DMS114 treated with DMSO at 0.1 percent for 48 hours (cell line): ENCODE measurements around the gene EPHA1.
A peak's percentile ranks its signal among the peaks of the same experiment; 100 is the strongest.
"Not testable (repeated sequence)": the region's sequence is repeated elsewhere in the genome, so short reads cannot be mapped to it uniquely, and the experiment has no call there.

ENCODE experiments used
- DNase-seq: peaks from one replicate; lab custom pipeline; 2025; ENCODE audit not compliant: unreplicated experiment; lab: John Stamatoyannopoulos, UW

Gene EPHA1

DNA sequence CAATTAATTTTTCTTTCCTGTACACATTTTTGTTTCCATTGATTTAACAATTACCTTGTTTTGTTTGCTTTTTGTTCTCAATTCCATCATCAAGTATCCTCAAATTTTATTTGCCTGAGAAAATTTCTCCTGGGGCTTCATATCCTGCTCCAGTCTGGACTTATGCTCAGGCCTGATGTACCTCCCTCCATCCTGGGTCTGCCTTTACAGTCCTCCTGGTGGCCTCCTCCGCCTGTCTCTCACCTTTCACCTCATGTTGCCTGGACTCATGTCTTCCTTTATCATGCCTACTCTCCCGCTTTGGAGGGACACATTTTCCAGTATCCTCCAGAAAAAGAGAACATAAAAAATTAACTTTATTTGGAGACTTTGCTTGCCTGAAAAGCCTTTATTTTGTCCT is 22.5 kb upstream of the EPHA1 start:
- no peak for DNase-seq

DNA sequence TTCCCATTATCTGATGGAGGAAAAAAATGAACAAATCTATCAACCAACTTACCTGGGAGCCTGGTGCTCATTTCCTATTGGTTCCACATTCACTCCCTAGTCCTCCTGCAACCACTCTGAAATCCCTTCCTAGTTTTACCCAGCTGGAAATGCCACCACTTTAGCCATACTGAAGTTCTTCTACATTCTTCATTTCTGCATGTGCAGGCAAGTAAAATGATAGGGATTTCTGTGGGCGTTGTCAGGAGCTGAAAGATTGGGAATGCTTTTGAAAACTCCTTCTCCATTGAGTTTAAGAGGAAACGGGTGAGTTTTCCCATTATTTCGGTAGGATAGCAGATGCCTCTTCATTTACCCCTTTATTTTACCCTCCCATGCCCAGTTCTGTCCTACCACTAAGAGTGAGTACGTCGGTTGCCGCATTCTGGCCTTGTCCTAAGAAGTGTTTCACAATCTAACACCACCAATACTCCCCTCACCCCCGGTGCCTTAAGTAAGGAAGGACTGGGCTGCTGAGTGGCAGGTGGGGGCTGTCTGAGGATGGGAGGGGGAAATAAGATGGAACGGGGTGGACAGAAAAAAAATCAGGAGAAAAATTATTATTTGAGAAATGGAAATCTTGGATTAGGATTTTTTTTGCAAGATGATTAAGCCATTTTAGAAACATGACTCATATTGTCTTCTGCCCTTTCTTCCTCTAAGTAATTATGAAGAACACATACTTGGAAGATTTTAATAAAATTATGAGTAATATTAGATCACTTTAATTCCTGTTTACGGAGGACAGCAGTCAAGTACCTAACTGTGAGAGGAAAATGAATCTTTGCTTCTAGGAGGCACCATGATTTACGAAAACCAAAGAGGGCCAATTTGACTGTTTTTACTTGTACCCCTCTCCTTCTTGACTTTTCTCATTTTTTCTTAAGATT is 21.4 kb upstream of the EPHA1 start:
- DNase-seq: no peak

DNA sequence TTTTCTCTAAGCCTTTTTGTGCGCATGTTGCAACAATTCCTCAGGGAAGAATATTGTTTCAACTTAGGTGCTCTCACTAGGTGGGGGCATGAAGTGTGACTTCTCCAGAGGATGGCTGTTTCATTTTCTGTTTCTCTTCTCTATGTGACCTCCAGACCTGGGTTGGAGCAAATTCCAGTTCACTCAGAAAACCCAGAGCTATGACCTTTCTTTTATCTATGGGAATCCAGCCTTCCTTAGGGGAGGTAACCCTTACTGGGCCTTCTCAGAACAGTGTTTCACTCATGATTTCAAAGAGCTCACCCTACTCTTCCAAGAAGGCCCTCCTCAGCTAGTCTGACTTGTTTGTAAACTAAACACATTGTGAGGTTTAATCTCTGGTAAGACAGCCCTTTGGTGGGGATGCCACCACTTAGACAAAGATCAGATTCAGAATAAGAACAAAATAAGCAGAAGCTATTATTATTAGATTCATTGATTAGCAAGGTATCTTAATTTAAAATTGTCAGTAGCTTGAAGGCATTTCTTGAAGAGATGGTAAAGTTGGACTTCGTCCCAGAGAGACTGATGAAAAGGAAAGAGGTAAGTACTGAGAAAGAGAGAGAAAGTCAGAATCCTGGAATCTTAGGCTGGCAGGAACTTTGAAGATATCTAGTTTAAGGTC is 18.0 kb upstream of the EPHA1 start:
- no peak for DNase-seq

DNA sequence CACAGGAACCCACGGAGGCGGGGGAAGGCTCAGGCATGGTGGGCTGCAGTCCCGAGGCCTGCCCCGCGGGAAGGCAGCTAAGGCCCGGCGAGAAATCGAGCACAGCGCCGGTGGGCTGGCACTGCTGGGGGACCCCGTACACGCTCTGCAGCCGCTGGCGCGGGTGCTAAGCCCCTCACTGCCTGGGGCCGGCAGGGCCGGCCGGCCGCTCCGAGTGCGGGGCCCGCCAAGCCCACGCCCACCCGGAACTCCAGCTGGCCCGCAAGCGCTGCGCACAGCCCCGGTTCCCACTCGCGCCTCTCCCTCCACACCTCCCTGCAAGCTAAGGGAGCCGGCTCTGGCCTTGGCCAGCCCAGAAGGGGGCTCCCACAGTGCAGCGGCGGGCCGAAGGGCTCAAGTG is 15.8 kb upstream of the EPHA1 start:
- not testable (repeated sequence) for DNase-seq

DNA sequence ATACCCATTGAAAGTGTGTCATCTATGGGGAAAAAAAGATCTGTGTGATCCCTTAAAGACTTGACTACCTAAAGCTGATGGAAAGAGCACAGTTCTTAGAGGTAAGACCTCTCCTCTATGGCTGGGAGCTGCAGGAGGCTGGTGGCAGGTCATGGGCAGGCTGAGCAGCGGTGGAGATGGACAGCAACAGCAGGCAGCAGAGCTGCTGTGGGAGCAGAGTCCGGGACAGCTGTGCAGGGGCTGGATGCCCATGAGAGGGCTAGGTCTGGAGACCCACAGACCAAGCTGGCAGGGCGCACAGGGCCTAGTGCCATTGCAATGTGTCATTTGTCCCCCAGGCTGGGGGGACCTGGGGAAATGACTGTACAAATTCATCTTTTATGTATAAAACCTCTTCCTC is 13.4 kb upstream of the EPHA1 start:
- no peak for DNase-seq

DNA sequence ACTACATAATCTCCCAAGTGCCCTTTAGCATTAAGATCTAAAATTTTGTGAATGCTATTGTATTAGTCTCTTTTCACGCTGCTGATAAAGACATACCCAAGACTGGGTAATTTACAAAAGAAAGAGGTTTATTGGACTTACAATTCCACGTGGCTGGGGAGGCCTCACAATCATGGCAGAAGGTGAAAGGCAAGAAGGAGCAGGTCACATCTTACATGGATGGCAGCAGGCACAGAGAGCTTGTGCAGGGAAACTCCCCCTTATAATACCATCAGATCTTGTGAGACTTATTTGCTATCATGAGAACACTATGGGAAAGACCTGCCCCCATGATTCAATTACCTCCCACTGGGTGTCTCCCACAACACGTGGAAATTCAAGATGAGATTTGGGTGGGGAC is 12.0 kb upstream of the EPHA1 start:
- not testable (repeated sequence) for DNase-seq

DNA sequence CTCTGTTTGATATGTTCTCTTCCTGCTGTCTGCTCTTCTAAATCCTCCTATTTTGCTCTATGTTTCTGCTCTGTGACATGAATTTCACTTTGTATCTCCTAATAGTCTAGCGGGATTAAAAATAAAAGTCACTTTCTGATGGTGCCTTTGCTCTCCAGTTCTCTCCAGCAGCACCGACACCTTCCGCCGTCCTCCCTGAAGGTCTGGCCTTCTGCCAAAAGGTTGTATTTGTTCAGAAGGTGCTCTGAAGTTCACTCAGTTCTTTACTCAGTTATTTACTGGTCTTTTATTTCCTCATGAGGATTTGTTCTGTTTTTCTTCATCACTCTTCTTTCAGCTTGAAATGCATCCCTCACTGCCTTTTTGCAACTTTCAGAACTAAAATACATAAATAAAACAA is 11.2 kb upstream of the EPHA1 start:
- DNase-seq: no peak

DNA sequence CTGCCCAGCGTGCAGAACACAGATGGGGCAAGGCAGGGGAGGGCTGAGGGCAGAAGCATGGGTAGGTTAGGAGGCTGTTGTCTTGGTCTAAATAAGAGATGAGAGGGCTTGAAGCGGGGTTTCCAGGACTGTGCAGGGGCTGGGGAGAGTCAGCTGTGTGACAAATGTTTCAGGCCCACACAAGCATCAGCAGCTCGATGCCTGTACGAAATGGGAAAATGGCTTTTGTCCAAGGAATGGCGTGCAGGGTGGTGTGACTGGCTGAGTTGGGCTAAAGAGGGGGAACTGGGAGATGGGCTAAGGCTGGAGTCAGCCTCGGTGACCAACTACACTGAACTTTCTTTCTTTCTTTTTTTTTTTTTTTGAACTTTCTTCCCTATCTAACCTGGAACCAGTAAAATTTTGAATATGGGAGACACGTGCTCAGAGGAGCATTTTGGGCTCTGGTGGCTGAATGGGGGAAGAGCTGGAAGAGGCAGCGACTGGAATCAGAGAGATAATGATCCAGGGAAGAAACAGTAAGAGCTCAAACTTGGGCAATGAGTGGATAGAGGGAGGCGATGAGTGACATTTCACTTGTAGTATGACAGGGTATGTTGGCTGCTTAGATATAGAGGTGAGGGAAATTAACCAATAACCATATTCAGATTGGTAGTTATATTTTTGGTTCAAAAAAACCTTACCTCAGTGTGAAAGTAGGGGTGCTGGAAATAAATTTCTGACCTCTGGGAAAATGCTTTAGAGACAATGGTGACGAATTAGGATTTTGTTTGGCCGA is 10.2 kb upstream of the EPHA1 start:
- DNase-seq: no peak

DNA sequence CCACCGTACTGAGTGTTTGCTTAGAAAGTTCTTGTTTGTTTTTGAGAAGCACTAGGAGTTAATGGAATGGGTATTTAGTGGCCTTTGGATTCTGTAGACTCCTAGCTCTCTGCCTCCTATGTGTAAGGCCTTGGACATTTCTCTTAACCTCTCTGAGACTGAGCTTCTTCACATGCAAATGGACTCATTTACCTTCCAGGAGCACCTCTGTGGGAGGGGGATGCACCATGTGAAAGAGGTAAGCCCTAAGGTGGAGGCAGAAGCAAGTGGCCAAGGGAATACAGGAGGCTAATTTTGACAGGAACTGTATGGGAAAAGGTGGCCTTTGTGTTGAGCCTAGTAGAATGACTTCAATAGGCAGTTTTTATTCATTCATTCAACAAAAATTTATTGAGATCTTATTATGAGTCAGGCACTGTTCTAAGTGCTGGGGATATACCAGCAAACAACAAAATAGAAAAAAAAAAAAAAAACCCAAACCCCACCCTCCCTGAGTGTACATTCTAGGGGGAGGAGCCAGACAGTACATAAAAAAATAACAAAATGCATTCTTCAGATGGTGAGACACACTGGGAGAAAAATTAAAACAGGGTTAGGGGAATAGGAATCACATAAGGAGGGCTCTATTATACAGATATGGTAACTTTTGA is 9.2 kb upstream of the EPHA1 start:
- no peak for DNase-seq

DNA sequence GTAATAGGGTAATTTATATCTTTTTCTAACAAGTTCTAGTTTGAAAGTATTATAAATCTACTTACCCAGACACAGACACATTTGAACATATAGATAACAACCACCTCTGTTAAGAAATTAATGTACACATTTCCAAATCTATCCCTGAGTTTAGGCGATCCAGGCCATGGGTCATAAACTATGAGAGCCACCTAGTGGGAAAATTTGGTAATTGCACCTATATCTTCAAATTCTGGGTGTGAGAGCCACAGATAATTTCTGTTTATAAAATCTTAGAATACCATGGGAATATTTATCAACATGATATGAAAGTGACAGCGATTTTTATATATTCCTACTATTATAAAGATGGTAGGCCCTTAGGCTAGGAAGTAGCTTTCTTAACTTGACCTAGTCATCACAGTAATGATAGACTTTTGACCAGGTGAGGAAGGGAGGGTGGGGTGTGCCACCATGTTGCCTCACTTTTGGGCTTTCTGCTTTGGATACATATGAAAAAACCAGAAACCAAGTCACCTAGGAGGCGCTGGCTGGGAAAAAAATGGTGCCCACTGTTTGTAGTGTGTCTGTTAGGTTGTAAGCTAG is 8.0 kb upstream of the EPHA1 start:
- peak; percentile 17 for DNase-seq

DNA sequence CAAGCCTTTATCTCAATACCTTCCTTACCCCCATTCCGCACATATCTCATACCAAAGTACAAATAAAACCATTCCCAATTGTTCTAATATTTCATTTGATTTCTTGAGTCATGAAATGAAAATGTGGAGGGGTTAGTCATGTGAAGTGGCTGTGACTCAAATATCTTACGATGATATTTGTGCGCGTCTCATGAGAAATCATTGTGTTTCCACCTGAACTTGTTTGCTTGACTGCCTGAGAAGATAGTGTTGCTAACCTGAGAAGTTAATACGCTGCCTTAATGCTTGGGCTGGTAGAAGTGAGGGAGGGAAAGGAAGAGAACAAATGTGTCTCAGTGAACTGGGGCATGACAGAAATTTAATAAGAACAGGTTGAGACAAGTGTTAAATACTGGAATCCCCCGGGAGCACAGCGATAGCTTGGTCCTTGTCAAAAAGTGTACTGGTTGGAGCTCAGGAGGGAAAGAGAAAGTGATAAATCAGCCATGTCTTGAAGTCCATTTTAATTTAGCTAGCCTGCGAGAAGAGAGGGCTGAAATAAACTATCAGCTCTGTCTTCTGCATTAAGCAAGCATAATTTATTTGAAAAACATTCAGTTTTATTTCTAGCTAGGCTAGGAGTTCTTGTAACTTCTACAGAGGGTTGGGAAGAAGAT is 7.2 kb upstream of the EPHA1 start:
- DNase-seq: no peak

DNA sequence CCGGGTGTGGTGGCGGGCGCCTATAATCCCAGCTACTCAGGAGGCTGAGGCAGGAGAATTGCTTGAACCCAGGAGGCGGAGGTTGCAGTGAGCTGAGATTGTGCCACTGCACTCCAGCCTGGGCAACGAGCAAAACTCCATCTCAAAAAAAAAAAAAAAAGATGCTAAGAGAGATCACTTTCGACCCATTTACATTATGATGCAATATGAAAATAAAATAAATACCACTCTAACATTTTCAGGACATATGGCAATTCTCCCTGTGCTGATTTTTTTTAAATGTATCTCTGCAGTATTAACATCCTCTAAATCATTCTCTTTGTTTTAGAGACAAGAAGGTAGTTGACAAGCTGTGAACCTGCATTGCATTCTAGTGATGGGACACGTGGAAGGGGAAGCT is 6.6 kb upstream of the EPHA1 start:
- DNase-seq: not testable (repeated sequence)

DNA sequence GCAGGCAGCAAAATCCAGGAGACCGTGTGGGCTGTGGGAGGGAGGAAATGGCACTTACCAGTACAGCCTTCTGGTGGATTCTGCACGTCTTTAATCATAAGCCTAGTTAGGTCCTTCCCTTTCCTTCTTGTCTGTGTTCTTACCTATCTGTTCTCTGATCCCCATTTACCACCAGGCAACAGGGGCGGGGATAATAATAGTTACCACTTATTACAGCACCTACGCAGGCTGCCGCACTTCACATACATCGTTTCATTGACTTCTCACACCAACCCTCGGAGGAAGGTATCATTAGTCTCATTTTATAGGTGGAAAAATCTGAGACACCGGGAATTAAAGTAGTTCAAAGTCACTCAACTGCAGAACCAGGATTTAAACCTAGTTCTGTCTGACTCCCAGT is 4.5 kb upstream of the EPHA1 start:
- no peak for DNase-seq

DNA sequence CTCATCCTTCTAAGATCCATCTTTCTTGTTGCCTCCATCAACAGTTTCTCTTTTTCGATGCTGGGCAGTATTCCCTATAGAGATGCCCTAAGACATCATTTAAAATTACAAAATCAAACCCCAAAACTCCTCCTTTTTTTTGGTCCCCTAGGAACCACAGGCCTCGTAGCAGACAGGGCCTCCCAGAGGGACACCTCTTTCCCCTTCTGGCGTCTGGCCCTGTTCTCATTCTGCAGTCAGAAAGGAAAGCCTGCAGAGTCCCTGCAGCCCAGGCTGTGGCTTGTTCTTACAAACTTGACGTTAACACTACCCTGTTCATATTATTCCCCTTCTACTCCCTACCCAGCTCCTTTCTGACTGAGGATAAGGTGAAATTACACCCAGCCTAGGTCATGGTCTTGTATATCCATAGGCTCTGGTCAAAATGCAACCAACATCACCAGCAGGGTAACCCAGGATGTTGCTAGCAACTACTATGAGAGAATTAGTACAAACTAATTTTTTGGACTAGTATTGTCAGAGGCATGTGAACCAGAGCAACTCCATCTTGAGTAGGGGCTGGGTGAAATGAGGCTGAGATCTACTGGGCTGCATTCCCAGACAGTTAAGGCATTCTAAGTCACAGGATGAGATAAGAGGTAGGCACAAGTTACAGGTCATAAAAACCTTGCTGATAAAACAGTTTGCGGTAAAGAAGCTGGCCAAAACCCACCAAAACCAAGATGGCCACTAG is 3.5 kb upstream of the EPHA1 start:
- DNase-seq: no peak

DNA sequence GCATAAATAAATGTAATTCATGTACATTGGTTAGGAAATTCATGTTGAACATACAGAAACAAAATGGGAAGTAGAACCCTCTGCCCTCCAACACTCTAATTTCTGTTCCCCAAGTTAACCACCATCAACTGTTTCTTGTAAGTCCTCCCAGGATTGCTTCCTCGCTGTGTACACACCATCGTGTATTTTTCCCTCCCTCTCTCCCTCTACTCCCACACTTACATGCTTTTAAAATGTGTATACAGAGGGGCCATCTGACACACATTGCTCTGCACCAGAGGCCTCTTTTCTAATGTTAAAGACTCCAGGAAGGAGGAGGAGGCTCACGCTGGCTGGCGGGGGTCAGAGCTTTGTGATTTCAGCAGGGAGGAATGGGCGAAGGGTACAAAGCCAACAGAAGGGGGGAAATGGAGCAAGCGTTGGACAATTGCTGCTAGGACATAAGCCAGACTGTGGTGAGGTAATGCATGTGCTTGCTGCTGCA is 1.9 kb upstream of the EPHA1 start:
- DNase-seq: no peak

DNA sequence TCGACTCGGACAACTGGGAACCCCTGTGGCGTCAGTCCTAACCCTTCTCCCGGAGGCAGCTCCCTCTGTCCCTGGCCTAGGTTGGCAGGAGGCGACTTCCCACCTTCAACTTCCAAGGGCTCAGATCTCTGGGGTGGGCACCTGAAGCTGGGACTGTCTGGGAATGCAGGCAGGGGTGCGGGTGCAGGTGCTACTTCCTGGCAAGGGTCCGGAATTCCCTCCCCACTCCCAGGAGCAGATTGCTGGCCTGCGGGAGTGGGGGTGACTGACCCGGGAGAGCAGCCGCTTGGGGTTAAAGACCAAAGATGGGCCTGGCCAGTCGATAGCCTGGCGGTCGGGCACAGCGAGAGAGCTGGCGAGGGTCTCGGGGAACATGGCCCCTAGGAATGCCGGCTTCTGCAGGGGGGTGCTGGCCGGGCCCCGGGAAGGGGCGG is 387 bp downstream of the EPHA1 start:
- DNase-seq: no peak

DNA sequence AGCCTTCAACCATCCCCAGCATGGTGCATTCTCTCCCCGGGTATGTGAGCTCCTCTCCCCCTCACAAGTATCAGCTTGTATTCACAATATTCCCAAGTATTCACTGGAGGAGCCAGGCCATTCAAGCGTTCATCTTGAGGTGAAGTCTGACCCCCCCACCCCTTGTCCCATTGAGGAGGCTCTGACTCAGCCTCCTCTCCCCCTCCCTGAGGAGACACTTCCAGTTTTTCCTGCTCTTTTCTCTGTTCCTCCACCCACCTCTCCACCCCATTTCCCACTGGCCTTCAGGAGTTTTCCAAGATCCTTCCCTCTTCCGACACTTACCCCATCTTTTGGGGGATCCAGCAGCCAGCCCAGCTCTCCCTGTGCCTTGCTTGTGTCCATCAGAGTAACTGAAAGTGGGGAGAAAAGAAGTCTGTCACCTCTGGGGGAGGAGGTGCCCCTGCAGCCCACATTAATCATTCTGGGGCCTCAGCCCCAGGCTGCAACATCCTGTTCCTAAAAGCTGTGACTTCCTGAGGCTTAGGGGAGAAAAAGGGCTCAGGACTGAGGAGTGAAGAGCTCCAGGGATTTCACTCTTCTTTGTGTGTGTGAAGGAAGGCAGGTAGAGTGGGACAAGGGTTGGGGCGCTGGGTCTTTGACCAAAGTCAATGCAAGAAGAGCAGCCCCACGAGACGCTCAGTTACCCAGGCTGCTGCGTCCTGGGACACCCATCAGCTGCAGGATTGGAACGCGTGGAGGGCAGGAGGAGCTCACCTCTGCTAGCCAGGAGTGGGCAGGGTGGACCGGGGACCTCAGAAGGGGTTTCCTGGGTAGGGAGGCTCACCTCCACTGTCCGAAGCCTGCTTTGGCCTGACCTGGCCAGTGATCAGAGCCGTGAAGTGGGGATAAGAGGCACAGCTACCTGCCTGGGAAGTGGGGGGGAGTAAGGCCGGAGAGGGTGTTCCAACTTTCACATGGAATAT is 1.1 kb downstream of the EPHA1 start:
- DNase-seq: no peak

DNA sequence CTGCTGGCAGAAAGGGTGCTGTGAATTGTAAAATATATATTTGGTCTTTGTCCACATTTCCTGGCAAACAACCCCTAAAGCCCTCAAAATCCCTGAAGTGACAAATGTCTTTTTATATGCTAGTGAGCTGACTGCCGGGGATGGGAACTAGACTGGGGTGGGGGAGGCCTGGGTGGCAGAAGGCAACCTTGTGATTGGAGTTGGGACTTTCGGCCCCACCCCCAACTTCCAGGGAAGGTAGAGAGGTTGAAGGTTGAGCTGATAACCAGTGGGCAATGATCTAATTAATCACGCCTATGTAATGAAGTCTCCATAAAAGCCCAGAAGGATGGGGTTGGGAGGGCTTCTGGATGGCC is 2.7 kb downstream of the EPHA1 start:
- DNase-seq: no peak
